Large intestine (tissue), 3 donors: ENCODE measurements around the gene PEAK1. TPM values are rescaled to one million over a fixed set of nuclear protein-coding genes. Genes with fewer than 3 reads are reported as not detected.

Experiments
- DNase-seq, 2 donors: peaks; one replicate each; pipeline versions ENCODE4 v3.0.0 to v3.0.0-alpha.2; 2013
- H3K27ac ChIP-seq: one replicate; pipeline ENCODE4 v1.5.1; 2013; ENCODE audit warnings: low read length
- H3K27me3 ChIP-seq: 2 replicates; pipeline ENCODE4 v1.6.1; 2013; ENCODE audit warnings: low read length; ENCODE audit not compliant: control insufficient read depth, insufficient read depth
- H3K36me3 ChIP-seq: 2 replicates; pipeline ENCODE4 v1.6.1; 2013; ENCODE audit warnings: low read length; ENCODE audit not compliant: control insufficient read depth, insufficient read depth
- H3K4me1 ChIP-seq: one replicate; pipeline ENCODE4 v1.6.1; 2013; ENCODE audit warnings: low read length; ENCODE audit not compliant: control insufficient read depth, insufficient read depth
- H3K4me3 ChIP-seq: one replicate; pipeline ENCODE4 v1.5.1; 2013; ENCODE audit warnings: low read length
- H3K9me3 ChIP-seq: one replicate; pipeline ENCODE4 v1.6.1; 2013; ENCODE audit warnings: mild to moderate bottlenecking, low read depth, low read length, moderate library complexity; ENCODE audit not compliant: control insufficient read depth
- WGBS: methylation state at CpG from one replicate; pipeline ENCODE4 v1.1.5; 2013; ENCODE audit warnings: low lambda C conversion rate; ENCODE audit not compliant: insufficient coverage; 5-methylcytosine and 5-hydroxymethylcytosine counted together
- polyA plus RNA-seq: library from polyadenylated mRNA; unstranded; fragments of 120-200 nt; gene quantifications from one replicate; pipeline ENCODE4 v1.2.1, GENCODE V29; 2013

Gene PEAK1
- polyA plus RNA-seq, 1 donor, result 25.7 TPM

DNA sequence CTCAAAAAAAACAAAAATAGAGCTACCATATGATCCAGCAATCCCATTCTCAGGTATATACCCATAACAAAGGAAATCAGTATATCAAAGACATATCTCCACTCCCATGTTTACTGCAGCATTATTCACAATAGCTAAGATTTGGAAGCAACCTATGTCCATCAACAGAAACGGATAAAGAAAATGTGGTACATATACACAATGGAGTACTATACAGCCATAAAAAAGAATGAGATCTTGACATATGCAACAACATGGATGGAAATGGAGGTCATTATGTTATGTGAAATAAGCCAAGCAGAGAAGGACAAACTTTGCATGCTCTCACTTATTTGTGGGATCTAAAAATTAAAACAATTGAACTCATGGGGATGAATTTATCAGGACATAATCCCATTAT, 19.6 kb downstream of the PEAK1 start:
- Histone ChIP-seq H3K36me3 (no peaks in the 10 kb centered on the region), H3K9me3 (peaks cover 29% of the 10 kb centered on the region), H3K4me1 (no peaks in the 10 kb centered on the region), H3K27me3 (no peaks in the 10 kb centered on the region), H3K4me3 (no peak overlapping the region), H3K27ac (no peak overlapping the region)
- DNase-seq, result no peak
- 100% methylated on average over 1 of the region's 1 CpG for WGBS

DNA sequence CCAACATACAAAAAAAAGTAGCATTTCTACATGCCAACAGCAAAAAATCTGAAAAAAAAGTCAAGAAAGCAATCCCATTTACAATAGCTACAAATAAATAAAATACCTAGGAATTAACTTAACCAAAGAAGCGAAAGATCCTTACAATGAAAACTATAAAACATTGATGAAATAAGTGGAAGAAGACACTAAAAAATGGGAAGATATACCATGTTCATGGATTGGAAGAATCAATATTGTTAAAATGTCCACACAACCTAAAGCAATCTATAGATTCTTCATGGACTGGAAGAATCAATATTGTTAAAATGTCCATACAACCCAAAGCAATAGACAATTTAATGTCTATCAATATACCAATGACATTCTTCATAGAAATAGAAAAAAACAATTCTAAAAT, 21.0 kb downstream of the PEAK1 start:
- WGBS, result 100% methylated on average over 1 of the region's 1 CpG
- Histone ChIP-seq H3K27me3 (no peaks in the 10 kb centered on the region), H3K4me1 (no peaks in the 10 kb centered on the region), H3K27ac (no peak overlapping the region), H3K36me3 (peaks cover under 1% of the 10 kb centered on the region), H3K4me3 (no peak overlapping the region), H3K9me3 (peaks cover 36% of the 10 kb centered on the region)
- DNase-seq, result no peak

GRCh38 chr15:77396692-77397091, 23.2 kb downstream of the PEAK1 start:
- Histone ChIP-seq H3K4me3 (no peak overlapping the region), H3K9me3 (peaks cover 36% of the 10 kb centered on the region), H3K27me3 (no peaks in the 10 kb centered on the region), H3K36me3 (peaks cover 5% of the 10 kb centered on the region), H3K4me1 (no peaks in the 10 kb centered on the region), H3K27ac (no peak overlapping the region)
- WGBS, result 100% methylated on average over 1 of the region's 1 CpG
- no peak for DNase-seq

DNA sequence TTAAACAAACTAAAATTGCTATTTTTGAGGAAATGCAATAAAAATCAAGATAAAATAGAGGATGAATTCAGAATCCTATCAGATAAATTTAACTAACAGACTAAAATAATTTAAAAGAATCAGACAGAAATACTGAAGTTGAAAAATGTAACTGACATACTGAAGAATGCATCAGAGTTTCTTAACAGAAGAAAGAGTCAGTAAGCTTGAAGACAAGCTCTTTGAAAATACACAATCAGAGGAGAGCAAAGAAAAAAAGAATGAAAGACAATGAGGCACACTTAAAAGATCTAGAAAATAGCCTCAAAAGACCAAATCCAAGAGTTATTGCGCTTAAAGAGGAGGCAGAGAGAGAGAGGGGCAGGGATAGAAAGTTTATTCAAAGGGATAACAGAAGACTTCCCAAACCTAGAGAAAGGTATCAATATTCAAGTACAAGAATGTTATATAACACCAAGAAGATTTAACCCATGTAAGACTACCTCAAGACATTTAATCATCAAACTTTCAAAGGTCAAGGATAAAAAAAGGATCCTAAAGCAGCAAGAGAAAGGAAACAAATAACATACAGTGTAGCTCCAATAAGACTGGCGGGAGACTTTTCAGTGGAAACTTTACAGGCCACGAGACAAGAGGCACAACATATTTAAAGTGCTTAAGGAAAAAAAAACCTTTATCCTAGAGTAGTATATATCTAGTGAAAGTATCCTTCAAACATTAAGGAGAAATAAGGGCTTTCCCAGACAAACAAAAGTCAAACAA, 24.7 kb downstream of the PEAK1 start:
- WGBS, result 100% methylated on average over 3 of the region's 3 CpGs
- H3K36me3 ChIP-seq, result peaks cover 5% of the 10 kb centered on the region
- no peak overlapping the region for H3K27ac ChIP-seq
- H3K27me3 ChIP-seq, result no peaks in the 10 kb centered on the region
- no peaks in the 10 kb centered on the region for H3K4me1 ChIP-seq
- DNase-seq, result no peak
- H3K4me3 ChIP-seq, result no peak overlapping the region
- peaks cover 34% of the 10 kb centered on the region for H3K9me3 ChIP-seq

DNA sequence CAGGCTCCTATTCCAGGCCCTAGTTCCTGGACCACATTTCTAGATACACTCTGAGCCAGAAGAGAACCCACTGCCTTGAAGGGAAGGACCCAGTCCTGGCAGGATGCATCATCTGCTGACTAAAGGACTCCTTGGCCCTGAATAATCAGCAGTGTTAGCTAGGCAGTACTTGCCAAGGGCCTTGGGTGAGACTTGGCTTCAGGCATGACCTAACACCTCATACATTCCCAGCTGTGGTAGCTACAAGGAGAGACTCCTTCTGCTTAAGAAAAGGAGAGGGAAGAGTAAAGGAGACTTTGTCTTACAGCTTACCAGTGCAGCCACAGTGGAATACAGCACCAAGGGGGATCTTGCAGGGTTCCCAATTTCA, 26.4 kb downstream of the PEAK1 start:
- peaks cover 19% of the 10 kb centered on the region for H3K9me3 ChIP-seq
- DNase-seq, result no peak
- peaks cover 5% of the 10 kb centered on the region for H3K36me3 ChIP-seq
- no peak overlapping the region for H3K4me3 ChIP-seq
- H3K4me1 ChIP-seq, result no peaks in the 10 kb centered on the region
- H3K27me3 ChIP-seq, result no peaks in the 10 kb centered on the region
- H3K27ac ChIP-seq, result no peak overlapping the region

- no peak overlapping the region for H3K4me3 ChIP-seq
- H3K9me3 ChIP-seq, result peaks cover 14% of the 10 kb centered on the region
- peaks cover 5% of the 10 kb centered on the region for H3K36me3 ChIP-seq
- H3K4me1 ChIP-seq, result no peaks in the 10 kb centered on the region
- H3K27me3 ChIP-seq, result no peaks in the 10 kb centered on the region
- no peak for DNase-seq
- no peak overlapping the region for H3K27ac ChIP-seq
- WGBS, result no CpG with 5 or more reads among the region's 7 CpGs
Measured at GRCh38 chr15:77392762-77393470, 27.0 kb downstream of the PEAK1 start.

DNA sequence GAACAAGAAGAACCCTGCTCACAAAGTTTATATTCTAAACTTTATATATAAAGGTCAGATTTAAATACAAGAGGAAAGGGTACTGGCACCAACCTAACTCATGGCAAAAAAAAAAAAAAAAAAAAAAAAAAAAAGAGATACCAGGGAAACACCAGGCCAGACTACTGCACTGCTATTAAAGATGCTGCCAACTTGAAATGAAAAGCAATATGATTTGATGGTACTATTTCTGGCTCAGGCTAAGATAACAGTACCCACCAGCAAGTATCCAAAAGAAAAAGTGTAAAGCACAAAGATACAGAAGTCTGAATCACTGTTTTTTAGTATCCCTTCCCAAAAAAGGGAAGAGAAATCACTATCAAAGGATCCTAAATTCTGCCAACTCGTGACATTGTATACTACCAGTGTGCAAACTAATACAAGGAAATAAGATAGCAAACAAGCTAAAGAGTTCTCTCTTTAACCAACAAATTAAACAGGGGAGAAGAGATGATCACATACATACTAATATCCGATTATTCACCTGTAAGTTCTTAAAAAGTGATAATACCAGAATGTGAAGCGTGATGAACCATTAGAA, 28.4 kb downstream of the PEAK1 start:
- DNase-seq, result no peak
- Histone ChIP-seq H3K27ac (no peak overlapping the region), H3K4me3 (no peak overlapping the region), H3K36me3 (peaks cover 5% of the 10 kb centered on the region), H3K9me3 (peaks cover 8% of the 10 kb centered on the region), H3K4me1 (no peaks in the 10 kb centered on the region), H3K27me3 (no peaks in the 10 kb centered on the region)
- 100% methylated on average over 1 of the region's 3 CpGs for WGBS

DNA sequence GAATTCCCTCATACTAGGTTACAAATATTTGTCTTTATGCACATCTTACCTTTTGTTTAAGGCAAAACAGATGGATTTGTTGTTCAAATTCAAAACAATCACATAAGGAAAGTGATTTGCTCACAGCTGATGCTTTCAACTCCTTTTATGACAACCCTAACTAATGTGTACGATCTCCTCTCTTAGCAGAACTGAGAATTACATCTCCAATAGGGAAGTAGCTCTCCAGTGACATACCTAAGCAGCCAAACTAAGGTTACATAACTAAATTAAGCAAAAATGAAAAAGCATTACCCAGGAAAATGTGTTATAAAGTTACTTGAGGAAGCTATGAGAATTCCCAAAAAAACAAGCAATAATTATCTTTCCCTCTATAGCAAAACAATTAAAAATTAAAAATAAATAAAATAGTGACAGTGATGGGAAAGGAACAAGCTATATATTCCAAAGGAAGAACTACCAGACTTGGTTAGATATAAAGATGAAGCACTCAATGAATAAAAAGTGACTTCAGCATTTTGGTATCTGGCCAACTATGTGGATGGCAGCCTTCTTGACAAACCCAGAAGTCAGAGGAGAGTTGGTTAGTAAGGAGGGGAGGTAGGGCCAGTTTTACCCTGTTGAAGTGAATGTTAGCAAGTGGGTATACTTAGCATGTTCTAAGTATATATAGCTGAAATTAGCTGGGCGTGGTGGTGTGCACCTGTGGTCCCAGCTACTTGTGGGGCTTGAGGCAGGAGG, 32.4 kb downstream of the PEAK1 start:
- Histone ChIP-seq H3K4me1 (no peaks in the 10 kb centered on the region), H3K9me3 (no peaks in the 10 kb centered on the region), H3K36me3 (no peaks in the 10 kb centered on the region), H3K4me3 (no peak overlapping the region), H3K27me3 (no peaks in the 10 kb centered on the region), H3K27ac (no peak overlapping the region)
- 100% methylated on average over 1 of the region's 2 CpGs for WGBS
- DNase-seq, result no peak

GRCh38 chr15:77386626-77387025, 33.3 kb downstream of the PEAK1 start:
- no peak overlapping the region for H3K27ac ChIP-seq
- H3K9me3 ChIP-seq, result no peaks in the 10 kb centered on the region
- no peaks in the 10 kb centered on the region for H3K27me3 ChIP-seq
- no peak for DNase-seq
- 50% methylated on average over 1 of the region's 2 CpGs for WGBS
- H3K36me3 ChIP-seq, result no peaks in the 10 kb centered on the region
- no peaks in the 10 kb centered on the region for H3K4me1 ChIP-seq
- H3K4me3 ChIP-seq, result no peak overlapping the region

GRCh38 chr15:77384589-77385359, 35.1 kb downstream of the PEAK1 start:
- DNase-seq, result no peak
- Histone ChIP-seq H3K4me3 (no peak overlapping the region), H3K27me3 (no peaks in the 10 kb centered on the region), H3K9me3 (no peaks in the 10 kb centered on the region), H3K27ac (no peak overlapping the region), H3K36me3 (no peaks in the 10 kb centered on the region), H3K4me1 (no peaks in the 10 kb centered on the region)
